Thoracic aorta (tissue), 2 donors: ENCODE results near the gene FN3K. TPM values are rescaled to one million over a fixed set of nuclear protein-coding genes. Genes with fewer than 3 reads are reported as not detected.
A peak's percentile ranks its signal among the peaks of the same experiment; 100 is the strongest.

Source experiments
- ATAC-seq: fragments of 150-250 bp; one replicate; pipeline ENCODE4 v1.8.0; 2017; ENCODE audit warnings: low read depth; ENCODE audit not compliant: insufficient number of reproducible peaks, low FRiP score
- DNase-seq: peaks from one replicate; pipeline ENCODE4 v3.0.0-alpha.2; 2020; ENCODE audit warnings: low spot score
- H3K27ac ChIP-seq, 2 donors: fragments of 200-600 bp; sonication (generic); 1 replicate in 1 of 2; 2 replicates in 1 of 2; pipeline ENCODE4 v1.5.1; 2016; ENCODE audit warnings: mild to moderate bottlenecking in 2 of 2, moderate library complexity in 2 of 2
- H3K27me3 ChIP-seq: fragments of 200-600 bp; sonication (generic); replicated peaks from 2 replicates; pipeline ENCODE4 v1.6.0; 2016; ENCODE audit warnings: mild to moderate bottlenecking; ENCODE audit not compliant: insufficient read depth
- H3K36me3 ChIP-seq: fragments of 200-600 bp; sonication (generic); one replicate; pipeline ENCODE4 v1.5.1; 2016
- H3K4me1 ChIP-seq, 2 donors: fragments of 200-600 bp; sonication (generic); 1 replicate in 1 of 2; 2 replicates in 1 of 2; pipeline versions ENCODE4 v1.5.1 to v1.6.0; 2016; ENCODE audit warnings: low read depth in 2 of 2, mild to moderate bottlenecking in 1 of 2; ENCODE audit not compliant: control insufficient read depth in 1 of 2
- H3K4me3 ChIP-seq: fragments of 200-600 bp; sonication (generic); 2 replicates; pipeline ENCODE4 v1.5.1; 2016; ENCODE audit warnings: mild to moderate bottlenecking
- H3K9me3 ChIP-seq: fragments of 200-600 bp; sonication (generic); 2 replicates; pipeline ENCODE4 v1.5.1; 2016
- CTCF ChIP-seq: fragments of 200-600 bp; sonication (generic); IDR thresholded peaks from one replicate; pipeline ENCODE4 v1.5.1; 2019; ENCODE audit warnings: antibody characterized with exemption
- total RNA-seq, 2 donors: library from RNA; depleted of rRNA; stranded (reverse); fragments of >200 nt; gene quantifications; one replicate each; pipeline versions ENCODE4 v1.1.0 to v1.2.3, GENCODE V29; 2016

The FN3K gene
- 10 to 100 TPM in 1 of 2 donors, 1 to 10 TPM in 1; 8.3 to 10.4 TPM for total RNA-seq

GRCh38 chr17:82734987-82735866 is at the start of gene FN3K:
Gene FN3K, plus strand, starts transcription at chr17:82735615. Its CDS starts 22 bp downstream, at chr17:82735637.
- Histone ChIP-seq H3K4me3 (peak within 1 kb of the TSS; percentile 84), H3K27me3 (no peaks in the 10 kb centered on the region), H3K4me1 (peaks cover 0 to 19% of the 10 kb centered on the region in 2 donors), H3K27ac (peak within 1 kb of the TSS; percentile 57 to 62), H3K36me3 (peaks cover 5% of the 10 kb centered on the region), H3K9me3 (no peaks in the 10 kb centered on the region)
- DNase-seq (no peak), ATAC-seq (peak; percentile 51)
- no peak for TF ChIP-seq CTCF

GRCh38 chr17:82686366-82687324 is 48.8 kb upstream of the FN3K start:
- H3K27me3 ChIP-seq = no peaks in the 10 kb centered on the region
- H3K36me3 ChIP-seq = no peaks in the 10 kb centered on the region
- H3K4me1 ChIP-seq = no peaks in the 10 kb centered on the region
- H3K27ac ChIP-seq = no peak overlapping the region
- H3K9me3 ChIP-seq = no peaks in the 10 kb centered on the region
- DNase-seq (no peak), ATAC-seq (no peak)
- no peak for TF ChIP-seq CTCF
- H3K4me3 ChIP-seq = no peak overlapping the region

GRCh38 chr17:82687375-82687861 is 48.0 kb upstream of the FN3K start:
- Histone ChIP-seq H3K9me3 (no peaks in the 10 kb centered on the region), H3K4me1 (no peaks in the 10 kb centered on the region), H3K4me3 (no peak overlapping the region), H3K27ac (no peak overlapping the region), H3K27me3 (no peaks in the 10 kb centered on the region), H3K36me3 (no peaks in the 10 kb centered on the region)
- no peak for ATAC-seq
- no peak for DNase-seq
- no peak for TF ChIP-seq CTCF

GRCh38 chr17:82687871-82688270 is 47.5 kb upstream of the FN3K start:
- Histone ChIP-seq H3K27ac (no peak overlapping the region), H3K36me3 (no peaks in the 10 kb centered on the region), H3K9me3 (no peaks in the 10 kb centered on the region), H3K4me1 (no peaks in the 10 kb centered on the region), H3K27me3 (no peaks in the 10 kb centered on the region), H3K4me3 (no peak overlapping the region)
- DNase-seq = no peak
- no peak for ATAC-seq
- TF ChIP-seq CTCF = no peak

- Histone ChIP-seq H3K4me1 (no peaks in the 10 kb centered on the region), H3K27ac (no peak overlapping the region), H3K9me3 (peaks cover under 1% of the 10 kb centered on the region), H3K36me3 (no peaks in the 10 kb centered on the region), H3K27me3 (no peaks in the 10 kb centered on the region), H3K4me3 (no peak overlapping the region)
- no peak for ATAC-seq
- no peak for DNase-seq
- no peak for TF ChIP-seq CTCF
These were observed 46.3 kb upstream of the FN3K start for GRCh38 chr17:82689077-82689476.
